ENCODE data around the gene IFNA13. TPM values are rescaled to one million over a fixed set of nuclear protein-coding genes. Genes with fewer than 3 reads are reported as not detected.
A peak's percentile ranks its signal among the peaks of the same experiment; 100 is the strongest.
"Not testable (repeated sequence)": the region's sequence is repeated elsewhere in the genome, so short reads cannot be mapped to it uniquely, and the experiment has no call there.

The IFNA13 gene
- polyA plus RNA-seq, 2 of the 4 experiments (the other 2 are of a cell fraction), result not detected

DNA sequence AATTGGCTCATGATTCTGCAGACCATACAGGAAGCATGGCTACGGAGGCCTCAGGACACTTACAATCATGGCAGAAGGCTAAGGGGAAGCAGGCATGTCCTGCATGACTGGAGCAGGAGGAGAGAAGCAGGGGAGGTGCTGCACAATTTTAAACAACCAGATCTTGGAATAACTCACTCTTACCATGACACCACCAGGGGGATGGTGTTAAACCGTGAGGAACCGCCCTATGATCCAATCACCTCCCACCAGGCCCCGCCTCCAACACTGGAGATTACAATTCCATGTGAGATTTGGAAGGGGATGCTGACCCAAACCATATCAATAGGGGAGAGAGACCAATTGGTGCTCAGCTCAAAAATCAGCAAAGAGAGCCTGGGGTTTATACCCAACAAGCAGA, 3.6 kb upstream of the IFNA13 start:
- CTCF ChIA-PET, result interaction anchor here (0.9 to 1.1 kb wide), 2 partner anchors 25 to 100 kb away, joined by 3 read pairs; no protein-coding TSS in a partner anchor
- H3K4me1 ChIP-seq; H3K4me3 ChIP-seq; H3K4me2 ChIP-seq; POLR2A ChIA-PET; DNase-seq (ENCODE audit: low read depth in 1 of 2, low spot score in 1 of 2); H3K9me3 ChIP-seq; H3K27ac ChIP-seq; FAIRE-seq: not testable (repeated sequence)
- ATAC-seq, result peak; percentile 63 to 64; a peak in 3 of 6 replicates
- WGBS (ENCODE audit: missing lambda C conversion rate), result 7% methylated on average over 4 of the region's 4 CpGs

DNA sequence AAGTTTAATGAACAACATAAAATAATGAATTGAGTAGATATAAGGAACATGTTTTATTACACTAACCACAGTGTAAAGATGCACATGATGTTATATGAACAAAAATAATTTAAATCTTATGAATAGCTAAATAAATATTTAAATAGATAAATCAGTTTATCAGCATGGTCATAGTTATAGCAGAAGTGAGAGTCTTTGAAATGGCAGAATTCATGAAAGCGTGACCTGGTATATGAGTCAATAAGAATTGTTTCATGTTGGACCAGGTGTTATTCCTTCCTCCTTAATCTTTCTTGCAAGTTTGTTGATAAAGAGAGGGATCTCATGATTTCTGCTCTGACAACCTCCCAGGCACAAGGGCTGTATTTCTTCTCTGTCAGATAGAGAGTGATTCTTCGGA, 688 bp downstream of the IFNA13 start:
- FAIRE-seq, result peak; percentile 98

GRCh38 chr9:21362287-21362686, 5.6 kb downstream of the IFNA13 start:
- 45% methylated on average over 8 of the region's 8 CpGs for WGBS (ENCODE audit: missing lambda C conversion rate)
- no peak for DNase-seq (ENCODE audit: low read depth in 1 of 2, low spot score in 1 of 2)
- Histone ChIP-seq H3K4me1 (no peaks in the 10 kb centered on the region), H3K4me3 (no peak overlapping the region), H3K9me3 (no peaks in the 10 kb centered on the region), H3K4me2 (no peak overlapping the region), H3K27ac (no peak overlapping the region)
- POLR2A ChIA-PET, result no interaction called here
- no peak for FAIRE-seq
- CTCF ChIA-PET, result no interaction called here
- ATAC-seq, result no peak
- TF ChIP-seq PBX3 (IDR thresholded peaks at IDR 0.05), result no peak
- TF ChIP-seq HOXB5 (CRISPR knock-in tag; IDR thresholded peaks at IDR 0.05), result no peak
- no peak for TF ChIP-seq ZFP36 (IDR thresholded peaks at IDR 0.05; ENCODE audit: borderline replicate concordance, partially characterized antibody)
- TF ChIP-seq JUN (IDR thresholded peaks at IDR 0.05), result no peak
- no peak for TF ChIP-seq KDM5A (IDR thresholded peaks at IDR 0.05)
- no peak for TF ChIP-seq RCOR1 (IDR thresholded peaks at IDR 0.05; ENCODE audit: low read depth, low read length)
- no peak for TF ChIP-seq MAFK (IDR thresholded peaks at IDR 0.05; ENCODE audit: partially characterized antibody)
- no peak for TF ChIP-seq GATA3 (IDR thresholded peaks at IDR 0.05; ENCODE audit: borderline replicate concordance)
- no peak for TF ChIP-seq HOXA7 (CRISPR knock-in tag; IDR thresholded peaks at IDR 0.05)
- no peak for TF ChIP-seq NR3C1 (IDR thresholded peaks at IDR 0.05)
- no peak for TF ChIP-seq ZNF302 (CRISPR knock-in tag; IDR thresholded peaks at IDR 0.05)

More for the DNA sequence above, 688 bp downstream of the IFNA13 start:
- POLR2A ChIA-PET; H3K27ac ChIP-seq; H3K4me2 ChIP-seq; DNase-seq (ENCODE audit: low read depth in 1 of 2, low spot score in 1 of 2); H3K9me3 ChIP-seq; H3K4me1 ChIP-seq; H3K4me3 ChIP-seq; ATAC-seq: not testable (repeated sequence)
- WGBS (ENCODE audit: missing lambda C conversion rate), result 64% methylated on average over 1 of the region's 2 CpGs
- CTCF ChIA-PET, result interaction anchor here (1.3 kb wide), 1 partner anchor 29 kb away, joined by 3 read pairs; no protein-coding TSS in a partner anchor

DNA sequence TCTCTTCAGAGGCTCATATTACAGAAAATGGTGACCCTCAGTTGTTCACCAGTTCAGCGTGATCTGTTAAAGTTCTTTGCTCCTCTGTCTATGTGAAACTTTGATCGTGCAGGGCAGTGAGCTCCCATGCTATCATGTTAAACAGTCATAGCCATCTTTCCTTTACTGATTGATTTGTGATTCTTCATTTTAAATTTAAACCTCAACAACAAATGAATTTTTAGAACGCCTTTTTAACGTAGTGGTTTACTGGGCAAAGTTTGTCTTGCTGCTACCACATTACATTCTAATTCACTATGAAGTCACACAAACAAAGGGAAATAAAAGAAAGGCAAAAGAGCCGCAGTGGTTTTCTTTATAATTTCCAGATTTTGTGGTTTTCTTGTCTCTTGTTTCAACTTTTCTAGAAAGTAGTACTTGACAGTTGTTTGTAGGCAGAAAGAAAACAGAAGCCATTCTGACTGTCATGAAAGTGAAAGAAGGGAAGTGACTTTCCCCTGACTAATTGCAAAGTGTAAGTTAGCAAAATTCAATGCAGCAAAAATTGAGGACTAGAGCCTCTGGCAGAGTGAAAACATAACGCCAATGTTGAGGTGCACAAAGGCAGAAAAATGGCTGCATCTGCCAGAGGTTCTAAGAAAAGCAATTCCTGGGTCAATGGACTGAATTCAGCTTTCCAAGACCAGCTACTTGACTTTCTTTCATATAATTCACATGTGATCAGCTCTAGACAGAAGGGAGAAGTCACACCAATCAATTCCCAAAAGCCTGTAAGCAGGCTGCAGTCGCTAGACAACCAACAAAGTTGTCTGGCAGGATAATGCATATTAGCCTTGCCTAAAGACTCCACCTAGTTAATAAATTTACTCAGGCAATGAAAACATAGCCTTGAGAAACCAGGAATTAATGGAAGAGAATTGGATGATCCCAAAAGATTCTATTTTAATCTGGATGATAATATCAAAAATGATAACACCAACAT, 10.1 kb downstream of the IFNA13 start:
- ChIA-PET POLR2A (no interaction called here), CTCF (no interaction called here)
- Histone ChIP-seq H3K27ac (no peak overlapping the region), H3K4me1 (no peaks in the 10 kb centered on the region), H3K9me3 (peaks cover 6% of the 10 kb centered on the region; the same call in 1 of the 3 replicates), H3K4me2 (no peak overlapping the region), H3K4me3 (no peak overlapping the region)
- 38% methylated on average over 7 of the region's 7 CpGs for WGBS (ENCODE audit: missing lambda C conversion rate)
- ATAC-seq (no peak), FAIRE-seq (no peak), DNase-seq (ENCODE audit: low read depth in 1 of 2, low spot score in 1 of 2) (no peak)
- TF ChIP-seq MAZ (IDR thresholded peaks at IDR 0.05; ENCODE audit: borderline replicate concordance, low read depth, low read length) (no peak), EHMT2 (IDR thresholded peaks at IDR 0.05; ENCODE audit: low read depth) (no peak), PBX3 (IDR thresholded peaks at IDR 0.05) (no peak), ZC3H11A (IDR thresholded peaks at IDR 0.05) (no peak), ZNF302 (CRISPR knock-in tag; IDR thresholded peaks at IDR 0.05) (no peak), HOXB13 (CRISPR knock-in tag; IDR thresholded peaks at IDR 0.05; ENCODE audit: low read depth) (no peak), POLR2AphosphoS2 (conservative IDR thresholded peaks at IDR 0.05; ENCODE audit: low read length) (no peak)

Data from A549 (cell line).